OCI-LY7 (cell line): ENCODE results near the gene LTBR. TPM values are rescaled to one million over a fixed set of nuclear protein-coding genes. Genes with fewer than 3 reads are reported as not detected.

ENCODE experiments used
- BruUV-seq: library from RNA; stranded (reverse); fragments of 400-500 nt; replicated peaks from 2 replicates; lab custom pipeline; 2021; lab: Mats Ljungman, UMichigan
- CTCF ChIA-PET: fragments of 300-600 bp; sonication (Branson Sonifier 250); formaldehyde crosslinking; loops from one replicate; lab custom pipeline; 2022; ENCODE audit warnings: antibody characterized with exemption; ENCODE audit not compliant: unreplicated experiment; lab: Charles Lee
- POLR2A ChIA-PET: fragments of 300-600 bp; sonication (Branson Sonifier 250); formaldehyde crosslinking; loops from one replicate; lab custom pipeline; 2022; ENCODE audit warnings: antibody characterized with exemption; lab: Charles Lee
- DNase-seq: peaks from one replicate; pipeline ENCODE4 v3.0.0-alpha.2; 2015; ENCODE audit warnings: low spot score
- H2AFZ ChIP-seq: fragments of 200-600 bp; sonication (generic), shearing (Covaris generic); 2 replicates; pipeline ENCODE4 v1.6.1; 2014; ENCODE audit warnings: mild to moderate bottlenecking, antibody characterized with exemption, low read length, moderate library complexity
- H3K27ac ChIP-seq: fragments of 200-600 bp; sonication (generic); 2 replicates; pipeline ENCODE4 v1.5.1; 2014; ENCODE audit warnings: mixed run types, low read depth, mild to moderate bottlenecking, moderate library complexity, low read length, inconsistent platforms; ENCODE audit not compliant: poor library complexity, severe bottlenecking
- H3K36me3 ChIP-seq: fragments of 200-600 bp; sonication (generic); 2 replicates; pipeline ENCODE4 v1.6.1; 2014; ENCODE audit warnings: mild to moderate bottlenecking, antibody characterized with exemption, low read length, moderate library complexity, mixed read lengths; ENCODE audit not compliant: insufficient read depth
- H3K4me1 ChIP-seq: fragments of 200-600 bp; sonication (generic); 2 replicates; pipeline ENCODE4 v1.5.1; 2014; ENCODE audit warnings: mild to moderate bottlenecking, low read length; ENCODE audit not compliant: insufficient read depth, poor library complexity, severe bottlenecking
- H3K4me2 ChIP-seq: fragments of 200-600 bp; sonication (generic); 2 replicates; pipeline ENCODE4 v1.6.1; 2014; ENCODE audit warnings: mild to moderate bottlenecking, low read length
- H3K4me3 ChIP-seq: fragments of 200-600 bp; sonication (generic); 2 replicates; pipeline ENCODE4 v1.5.1; 2014; ENCODE audit warnings: mild to moderate bottlenecking, low read depth, low read length; ENCODE audit not compliant: poor library complexity, severe bottlenecking
- H3K79me2 ChIP-seq: fragments of 200-600 bp; sonication (generic); 2 replicates; pipeline ENCODE4 v1.6.1; 2016; ENCODE audit warnings: low read depth, mild to moderate bottlenecking, low read length, moderate library complexity, mixed read lengths; ENCODE audit not compliant: insufficient read depth
- H3K9me2 ChIP-seq: fragments of 200-600 bp; sonication (generic); 2 replicates; pipeline ENCODE4 v1.6.1; 2016; ENCODE audit warnings: mild to moderate bottlenecking, low read length, mixed read lengths; ENCODE audit not compliant: insufficient read depth
- H3K9me3 ChIP-seq: fragments of 200-600 bp; sonication (generic); 2 replicates; pipeline ENCODE4 v1.6.1; 2014; ENCODE audit warnings: mild to moderate bottlenecking, mixed run types, low read length, mixed read lengths
- H4K20me1 ChIP-seq: fragments of 200-600 bp; sonication (generic); 2 replicates; pipeline ENCODE4 v1.6.1; 2014; ENCODE audit warnings: mild to moderate bottlenecking, antibody characterized with exemption, low read length, moderate library complexity, mixed read lengths; ENCODE audit not compliant: insufficient read depth
- CTCF ChIP-seq: fragments of 200-600 bp; sonication (generic); conservative IDR thresholded peaks from 2 replicates; pipeline ENCODE4 v1.5.1; 2014; ENCODE audit warnings: mild to moderate bottlenecking, antibody characterized with exemption, low read length, moderate library complexity, mixed read lengths
- EZH2phosphoT487 ChIP-seq: fragments of 200-600 bp; sonication (generic); IDR thresholded peaks from 2 replicates; pipeline ENCODE4 v1.6.1; 2018; ENCODE audit warnings: low read depth, borderline replicate concordance, mild to moderate bottlenecking, mixed run types, antibody characterized with exemption, low read length, moderate library complexity, mixed read lengths
- intact Hi-C: fragments of 100-400 bp; cut with micrococcal nuclease; formaldehyde crosslinking; loops from one replicate; pipeline ENCODE4 v1.10.0; 2022; ENCODE audit not compliant: unreplicated experiment
- total RNA-seq, 2 experiments: library from RNA; depleted of rRNA in 1 of 2; stranded (reverse); fragments of >200 nt in 1 of 2; shearing (Covaris generic) in 1 of 2; gene quantifications; 2 replicates each; pipeline ENCODE4 v1.2.3, GENCODE V29; 2014 to 2022

Gene LTBR
- total RNA-seq, 2 experiments from 2014 or later: not detected

DNA sequence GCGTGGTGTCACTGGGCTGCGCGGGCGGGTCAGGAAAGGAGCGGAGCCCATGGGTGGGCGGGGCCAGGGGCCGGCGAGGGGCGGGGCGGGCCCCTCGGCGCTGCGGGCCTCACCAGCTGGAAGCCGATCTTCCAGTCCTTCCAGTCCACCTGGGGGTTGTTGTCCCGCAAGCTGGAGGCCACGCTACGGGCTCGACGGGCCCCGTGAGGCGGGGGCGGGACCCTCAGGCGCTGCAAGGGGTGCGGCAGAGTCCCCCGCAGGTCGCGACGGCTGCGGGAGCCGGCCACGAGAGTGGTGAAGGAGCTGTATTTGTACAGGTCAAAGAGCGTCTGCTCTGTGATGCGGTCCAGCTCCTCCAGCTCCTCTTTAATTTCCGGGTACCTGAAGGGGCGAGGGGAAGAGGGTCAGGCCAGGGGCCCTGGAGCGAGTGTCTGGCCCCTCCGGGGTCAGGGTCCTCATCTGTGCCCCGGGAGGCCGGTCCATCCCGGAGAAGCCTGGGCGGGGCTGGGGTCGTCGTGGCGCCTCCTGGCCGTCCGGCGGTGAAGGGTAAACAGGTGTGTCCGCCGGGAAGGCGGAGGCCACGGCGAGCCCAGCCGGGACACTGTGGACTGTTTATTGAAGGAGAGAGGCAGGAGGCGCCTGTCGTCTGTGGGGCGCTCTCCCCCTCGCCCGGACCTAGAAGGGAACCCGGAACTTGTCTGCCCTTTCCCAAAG, 20.5 kb upstream of the LTBR start:
- no peak overlapping the region for H3K27ac ChIP-seq
- no peak for TF ChIP-seq CTCF
- no peak for TF ChIP-seq EZH2phosphoT487
- no peaks in the 10 kb centered on the region for H3K36me3 ChIP-seq
- no TSS peak for BruUV-seq
- H2AFZ ChIP-seq: peak overlapping the region; percentile 98
- intact Hi-C loops: loop anchor here (5.0 kb wide), 1 partner anchor 1536 kb away; no protein-coding TSS in a partner anchor
- DNase-seq: peak; percentile 72
- H3K9me2 ChIP-seq: no peaks in the 10 kb centered on the region
- H4K20me1 ChIP-seq: no peaks in the 10 kb centered on the region
- peak overlapping the region; percentile 90 for H3K4me2 ChIP-seq
- H3K79me2 ChIP-seq: no peaks in the 10 kb centered on the region
- ChIA-PET CTCF (interaction anchor here (0.5 to 1.7 kb wide), 2 partner anchors 20 to 389 kb away, joined by 3 to 5 read pairs; partner anchors contain the start of gene MLF2), POLR2A (interaction anchor here (0.6 to 8.3 kb wide), 9 partner anchors 9 to 357 kb away, joined by 3 to 55 read pairs (median 4); partner anchors contain the start of gene TNFRSF1A)
- H3K4me3 ChIP-seq: peak overlapping the region; percentile 66
- H3K9me3 ChIP-seq: no peaks in the 10 kb centered on the region
- peaks cover 65% of the 10 kb centered on the region for H3K4me1 ChIP-seq

DNA sequence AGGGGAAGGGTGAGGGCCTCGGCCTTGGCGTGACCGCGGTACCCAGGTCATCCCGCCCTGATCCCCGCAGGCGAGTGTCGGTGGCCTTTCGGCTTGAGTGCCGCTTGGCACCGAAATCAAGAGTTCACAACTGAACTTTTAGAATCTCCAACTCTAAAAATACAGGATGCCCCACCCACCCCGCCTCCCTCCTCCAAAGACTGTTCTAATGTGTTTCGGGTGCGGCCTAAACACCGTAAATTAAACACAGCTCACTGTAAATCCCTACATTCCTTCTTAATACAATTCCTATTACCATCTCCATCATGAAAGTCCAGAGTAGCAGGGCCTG, 20.0 kb upstream of the LTBR start:
- no peaks in the 10 kb centered on the region for H3K36me3 ChIP-seq
- no peak for DNase-seq
- BruUV-seq: no TSS peak
- CTCF ChIA-PET: interaction anchor here (1.7 kb wide), 1 partner anchor 20 kb away, joined by 5 read pairs; no protein-coding TSS in a partner anchor
- no peak for TF ChIP-seq EZH2phosphoT487
- TF ChIP-seq CTCF: no peak
- no peak overlapping the region for H3K4me3 ChIP-seq
- H3K9me3 ChIP-seq: no peaks in the 10 kb centered on the region
- H3K4me1 ChIP-seq: peaks cover 65% of the 10 kb centered on the region
- H2AFZ ChIP-seq: no peak overlapping the region; the same call in 1 of the 2 replicates
- no peaks in the 10 kb centered on the region for H4K20me1 ChIP-seq
- H3K79me2 ChIP-seq: no peaks in the 10 kb centered on the region
- no peaks in the 10 kb centered on the region for H3K9me2 ChIP-seq
- POLR2A ChIA-PET: interaction anchor here (0.7 to 8.3 kb wide), 8 partner anchors 9 to 1712 kb away, joined by 3 to 55 read pairs (median 4); partner anchors contain the start of gene TNFRSF1A
- intact Hi-C loops: loop anchor here (5.0 kb wide), 1 partner anchor 1537 kb away; no protein-coding TSS in a partner anchor
- no peak overlapping the region for H3K27ac ChIP-seq
- H3K4me2 ChIP-seq: no peak overlapping the region
